ENCODE data around the gene CPNE6. TPM values are rescaled to one million over a fixed set of nuclear protein-coding genes. Genes with fewer than 3 reads are reported as not detected.
A peak's percentile ranks its signal among the peaks of the same experiment; 100 is the strongest.

The CPNE6 gene
- polyA plus RNA-seq, 1 of the 3 experiments (the other 2 are of a cell fraction) = not detected

DNA sequence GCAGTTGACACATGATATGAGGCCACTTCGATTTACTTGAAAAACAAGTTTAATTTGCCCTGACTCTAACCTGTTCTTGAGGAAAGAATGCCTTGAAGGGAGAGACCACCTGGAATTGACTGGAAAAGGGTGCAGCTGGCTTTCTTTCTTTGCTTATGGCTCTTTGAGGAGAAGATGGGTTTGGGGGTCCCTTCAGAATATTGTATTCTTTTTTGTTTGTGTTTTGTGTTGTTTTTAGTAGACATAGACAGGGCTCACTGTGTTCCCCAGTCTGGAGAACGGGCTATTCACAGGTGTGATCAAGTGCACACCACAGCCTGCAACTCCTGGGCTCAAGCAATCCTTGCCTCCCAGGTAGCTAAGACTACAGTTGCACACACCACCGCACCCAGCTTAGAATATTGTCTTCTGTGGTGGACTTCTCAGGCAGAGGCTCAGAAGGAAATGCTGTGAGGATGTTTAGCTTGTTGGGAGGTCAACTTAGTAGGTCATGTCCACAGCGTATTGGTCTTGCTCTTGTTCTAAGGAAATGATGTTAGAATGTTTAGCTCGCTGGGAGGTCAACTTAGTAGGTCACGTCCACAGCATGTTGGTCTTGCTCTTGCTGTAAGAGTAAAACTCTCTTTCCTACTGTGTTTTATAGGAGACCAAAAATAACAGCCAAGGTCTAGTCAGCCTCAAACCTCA, 44.9 kb downstream of the CPNE6 start:
- peaks cover 11% of the 10 kb centered on the region for H3F3A ChIP-seq (replicated peaks; ENCODE audit: insufficient read depth)
- no peak for TF ChIP-seq TCF12 (IDR thresholded peaks at IDR 0.05)
- TF ChIP-seq, protein P1, sequence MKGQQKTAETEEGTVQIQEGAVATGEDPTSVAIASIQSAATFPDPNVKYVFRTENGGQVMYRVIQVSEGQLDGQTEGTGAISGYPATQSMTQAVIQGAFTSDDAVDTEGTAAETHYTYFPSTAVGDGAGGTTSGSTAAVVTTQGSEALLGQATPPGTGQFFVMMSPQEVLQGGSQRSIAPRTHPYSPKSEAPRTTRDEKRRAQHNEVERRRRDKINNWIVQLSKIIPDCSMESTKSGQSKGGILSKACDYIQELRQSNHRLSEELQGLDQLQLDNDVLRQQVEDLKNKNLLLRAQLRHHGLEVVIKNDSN (IDR thresholded peaks at IDR 0.05; ENCODE audit: borderline replicate concordance, low read depth) = no peak
- TF ChIP-seq RAD21 (IDR thresholded peaks at IDR 0.05; ENCODE audit: low read length) = no peak
- TF ChIP-seq GABPA (IDR thresholded peaks at IDR 0.05; ENCODE audit: low read depth) = no peak
- no peak for TF ChIP-seq NRF1 (IDR thresholded peaks at IDR 0.05; ENCODE audit: low read depth, low read length)
- TF ChIP-seq FOXJ3 (CRISPR knock-in tag; IDR thresholded peaks at IDR 0.05) = no peak
- no peak for TF ChIP-seq RXRA (IDR thresholded peaks at IDR 0.05; ENCODE audit: borderline replicate concordance, low read depth)
- TF ChIP-seq, protein P2, sequence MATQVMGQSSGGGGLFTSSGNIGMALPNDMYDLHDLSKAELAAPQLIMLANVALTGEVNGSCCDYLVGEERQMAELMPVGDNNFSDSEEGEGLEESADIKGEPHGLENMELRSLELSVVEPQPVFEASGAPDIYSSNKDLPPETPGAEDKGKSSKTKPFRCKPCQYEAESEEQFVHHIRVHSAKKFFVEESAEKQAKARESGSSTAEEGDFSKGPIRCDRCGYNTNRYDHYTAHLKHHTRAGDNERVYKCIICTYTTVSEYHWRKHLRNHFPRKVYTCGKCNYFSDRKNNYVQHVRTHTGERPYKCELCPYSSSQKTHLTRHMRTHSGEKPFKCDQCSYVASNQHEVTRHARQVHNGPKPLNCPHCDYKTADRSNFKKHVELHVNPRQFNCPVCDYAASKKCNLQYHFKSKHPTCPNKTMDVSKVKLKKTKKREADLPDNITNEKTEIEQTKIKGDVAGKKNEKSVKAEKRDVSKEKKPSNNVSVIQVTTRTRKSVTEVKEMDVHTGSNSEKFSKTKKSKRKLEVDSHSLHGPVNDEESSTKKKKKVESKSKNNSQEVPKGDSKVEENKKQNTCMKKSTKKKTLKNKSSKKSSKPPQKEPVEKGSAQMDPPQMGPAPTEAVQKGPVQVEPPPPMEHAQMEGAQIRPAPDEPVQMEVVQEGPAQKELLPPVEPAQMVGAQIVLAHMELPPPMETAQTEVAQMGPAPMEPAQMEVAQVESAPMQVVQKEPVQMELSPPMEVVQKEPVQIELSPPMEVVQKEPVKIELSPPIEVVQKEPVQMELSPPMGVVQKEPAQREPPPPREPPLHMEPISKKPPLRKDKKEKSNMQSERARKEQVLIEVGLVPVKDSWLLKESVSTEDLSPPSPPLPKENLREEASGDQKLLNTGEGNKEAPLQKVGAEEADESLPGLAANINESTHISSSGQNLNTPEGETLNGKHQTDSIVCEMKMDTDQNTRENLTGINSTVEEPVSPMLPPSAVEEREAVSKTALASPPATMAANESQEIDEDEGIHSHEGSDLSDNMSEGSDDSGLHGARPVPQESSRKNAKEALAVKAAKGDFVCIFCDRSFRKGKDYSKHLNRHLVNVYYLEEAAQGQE (IDR thresholded peaks at IDR 0.05; ENCODE audit: low read depth, low read length) = no peak
- TF ChIP-seq GATA2 (CRISPR knock-in tag; IDR thresholded peaks at IDR 0.05) = no peak
- TF ChIP-seq, protein P3, sequence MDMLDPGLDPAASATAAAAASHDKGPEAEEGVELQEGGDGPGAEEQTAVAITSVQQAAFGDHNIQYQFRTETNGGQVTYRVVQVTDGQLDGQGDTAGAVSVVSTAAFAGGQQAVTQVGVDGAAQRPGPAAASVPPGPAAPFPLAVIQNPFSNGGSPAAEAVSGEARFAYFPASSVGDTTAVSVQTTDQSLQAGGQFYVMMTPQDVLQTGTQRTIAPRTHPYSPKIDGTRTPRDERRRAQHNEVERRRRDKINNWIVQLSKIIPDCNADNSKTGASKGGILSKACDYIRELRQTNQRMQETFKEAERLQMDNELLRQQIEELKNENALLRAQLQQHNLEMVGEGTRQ (IDR thresholded peaks at IDR 0.05; ENCODE audit: borderline replicate concordance, low read depth, low read length) = no peak
- TF ChIP-seq, protein P4, sequence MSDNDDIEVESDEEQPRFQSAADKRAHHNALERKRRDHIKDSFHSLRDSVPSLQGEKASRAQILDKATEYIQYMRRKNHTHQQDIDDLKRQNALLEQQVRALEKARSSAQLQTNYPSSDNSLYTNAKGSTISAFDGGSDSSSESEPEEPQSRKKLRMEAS (IDR thresholded peaks at IDR 0.05; ENCODE audit: low read depth) = no peak
- 79% methylated on average over 6 of the region's 6 CpGs for WGBS (ENCODE audit: low lambda C conversion rate)
- no peak overlapping the region for H3K27ac ChIP-seq (ENCODE audit: low read depth in 2 of 2, low read length in 1 of 2)
- ChIA-PET POLR2A (interaction anchor here (0.9 to 3.2 kb wide), 2 partner anchors 20 kb away, joined by 5 to 21 read pairs; partner anchors contain the start of gene PSME1), CTCF (interaction anchor here (0.8 to 3.8 kb wide), 6 partner anchors 7 to 70 kb away, joined by 3 to 16 read pairs (median 4); partner anchors contain the start of gene IRF9)
- no peak overlapping the region for H2AFZ ChIP-seq (ENCODE audit: low read depth)
- no peak overlapping the region; the same call in 1 of the 2 replicates for H3K9ac ChIP-seq
- peak overlapping the region; percentile 90 for H3K4me2 ChIP-seq
- H3K36me3 ChIP-seq (replicated peaks in 1 of 2; ENCODE audit: control insufficient read depth in 1 of 2, insufficient read depth in 2 of 2, low read length in 1 of 2) = peaks cover 12 to 39% of the 10 kb centered on the region in 2 experiments
- peaks cover 10 to 17% of the 10 kb centered on the region in 2 experiments for H3K4me1 ChIP-seq (ENCODE audit: control insufficient read depth in 1 of 2, insufficient read depth in 2 of 2, low read depth in 1 of 2, low read length in 1 of 2)
- peaks cover 6% of the 10 kb centered on the region; the same call in 1 of the 2 replicates for H3K79me2 ChIP-seq (ENCODE audit: insufficient read depth)
- H4K20me1 ChIP-seq (ENCODE audit: insufficient read depth) = no peaks in the 10 kb centered on the region
- H3K4me3 ChIP-seq (ENCODE audit: low read depth in 2 of 2, low read length in 1 of 2) = peak overlapping the region; percentile 17 to 88; a peak in 1 of 4 replicates
- no peaks in the 10 kb centered on the region for H3K27me3 ChIP-seq (ENCODE audit: insufficient read depth)
- DNase-seq = no peak
- H3K9me3 ChIP-seq = no peaks in the 10 kb centered on the region
- no peaks in the 10 kb centered on the region for H3K9me2 ChIP-seq

Data from SK-N-SH (cell line).